Stimulated activated CD4-positive, alpha-beta T cell treated with anti-CD3 and anti-CD28 coated beads, TNF-alpha, amount 100 ng/mL, for 4 hours (primary cell): ENCODE data around the gene ATXN1.
A peak's percentile ranks its signal among the peaks of the same experiment; 100 is the strongest.

Source experiments
- DNase-seq, 3 experiments: peaks; one replicate each; pipeline ENCODE4 v3.0.0-alpha.2; 2020; ENCODE audit warnings: low read depth in 3 of 3

Gene ATXN1

DNA sequence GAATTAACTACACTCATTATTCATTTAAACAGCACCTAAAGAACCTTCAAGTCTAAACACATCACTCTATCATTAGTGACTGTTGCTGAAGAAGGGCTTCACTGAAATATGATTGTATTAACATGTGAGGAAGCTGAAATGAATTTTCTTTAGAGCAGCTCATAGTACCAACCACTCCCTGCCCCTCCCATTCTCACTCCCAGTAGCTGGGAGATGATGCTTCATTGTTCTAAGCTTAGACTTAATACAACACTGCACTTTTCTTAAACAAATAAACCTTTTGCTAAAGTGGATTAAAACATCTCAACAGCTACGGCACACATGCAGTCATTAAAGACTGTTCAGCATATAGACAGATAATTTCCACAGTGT, 63.1 kb downstream of the ATXN1 start:
- no peak for DNase-seq

DNA sequence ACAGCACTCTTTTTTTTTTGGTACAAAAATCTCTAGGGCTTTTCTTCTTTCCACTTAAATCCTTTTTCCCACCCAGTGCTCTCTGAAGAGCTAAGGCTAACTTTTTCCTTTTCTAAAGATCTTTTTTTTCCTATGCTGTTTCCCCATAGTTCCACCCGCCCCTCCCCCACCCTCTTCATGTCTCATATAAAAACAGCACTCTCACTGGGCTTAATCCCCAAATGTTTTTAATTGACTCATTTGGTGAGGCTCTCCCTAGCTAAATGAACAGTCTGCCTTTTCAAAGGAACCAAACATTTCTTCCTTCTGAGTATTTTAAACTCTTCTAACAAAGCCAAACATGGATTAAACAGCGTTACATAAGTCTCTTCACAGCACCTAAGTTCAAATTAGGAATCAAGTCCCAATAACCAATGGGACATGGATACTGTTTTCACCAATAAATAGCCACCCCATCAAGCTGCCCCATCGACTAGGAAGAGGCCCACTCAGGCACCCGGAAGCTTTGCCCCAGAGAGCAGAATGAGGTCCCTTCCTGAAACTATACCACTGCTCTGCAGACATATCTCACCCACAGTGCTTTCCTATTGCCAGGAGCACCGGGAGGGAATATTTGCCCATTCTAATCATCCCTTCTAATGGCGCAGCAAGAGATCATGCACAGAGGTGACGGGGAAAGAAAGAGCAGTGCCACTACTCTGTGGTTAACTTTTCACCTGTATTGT, 63.7 kb downstream of the ATXN1 start:
- no peak for DNase-seq

DNA sequence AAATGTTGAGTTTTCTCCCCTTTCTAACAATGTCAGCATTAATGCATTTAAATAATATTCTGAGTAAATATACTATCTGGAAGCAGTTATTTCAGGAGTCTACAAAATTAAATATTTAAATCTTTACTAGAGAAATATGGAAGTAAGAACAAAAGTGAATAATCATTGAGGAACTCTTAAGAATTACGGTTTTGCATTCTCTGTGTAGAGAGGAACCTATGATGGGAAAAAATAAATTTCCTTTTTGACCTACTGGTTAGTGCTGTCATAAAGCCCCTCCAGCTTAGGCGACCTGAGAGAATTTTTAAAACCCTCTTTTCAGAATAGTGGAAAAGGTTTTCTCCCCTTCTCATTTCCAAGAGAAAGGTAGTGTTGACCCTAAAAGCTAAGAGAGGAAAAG, 64.8 kb downstream of the ATXN1 start:
- DNase-seq = no peak

DNA sequence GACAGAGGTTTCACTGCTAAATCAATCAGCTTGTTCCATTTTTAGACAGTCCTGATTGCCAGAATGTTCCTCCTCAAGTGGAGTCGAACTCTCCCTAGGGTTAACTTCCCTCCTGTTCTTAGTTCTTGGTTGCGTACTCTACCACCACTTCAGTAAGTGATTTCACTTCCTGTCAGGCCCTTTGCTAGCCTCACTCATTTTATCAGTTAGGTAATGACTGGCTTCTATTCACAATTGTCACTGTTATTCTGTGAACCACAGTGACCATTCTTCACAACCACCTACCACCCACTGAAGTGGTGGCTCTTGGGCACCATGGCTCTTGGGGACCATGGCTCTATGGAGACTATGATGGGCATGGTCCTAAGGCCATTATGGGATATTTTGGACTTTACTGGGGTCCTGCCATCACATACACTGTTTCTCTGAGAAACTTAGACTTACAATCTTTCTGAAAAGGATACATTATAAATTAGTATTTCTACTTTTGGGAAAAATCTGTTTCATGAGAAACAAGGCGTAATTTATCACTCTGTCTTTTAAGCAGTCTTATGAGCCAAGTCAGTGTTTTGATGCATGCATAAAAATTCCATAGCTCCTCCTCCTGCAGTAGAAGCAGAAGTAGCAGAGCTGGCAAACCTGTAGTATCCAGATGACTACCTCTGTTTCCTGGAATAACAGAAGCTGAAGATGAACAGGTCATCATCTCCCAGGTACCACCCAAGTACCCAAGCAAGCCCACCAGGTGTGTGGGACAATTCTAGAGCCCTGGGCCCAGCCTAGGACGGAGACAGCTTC, 66.3 kb downstream of the ATXN1 start:
- no peak for DNase-seq

DNA sequence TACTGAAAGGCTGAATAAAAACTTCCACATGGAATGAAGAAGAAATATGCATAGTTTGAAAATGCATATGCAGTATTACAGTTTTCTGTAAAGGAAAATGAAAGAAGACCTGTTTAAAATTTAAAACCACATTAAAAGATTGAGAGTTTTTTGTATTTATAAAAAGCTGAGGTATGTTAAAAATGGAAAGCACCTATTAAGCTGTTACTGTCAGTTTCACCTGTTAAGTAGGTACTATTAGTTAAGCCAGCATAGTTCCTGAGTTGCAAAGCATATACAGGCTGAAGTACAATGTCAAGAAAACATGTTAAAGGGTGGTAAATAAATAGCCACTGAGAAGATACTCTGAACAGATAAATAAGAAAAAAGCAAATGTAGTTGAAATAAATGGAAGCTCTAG, 69.9 kb downstream of the ATXN1 start:
- no peak for DNase-seq

DNA sequence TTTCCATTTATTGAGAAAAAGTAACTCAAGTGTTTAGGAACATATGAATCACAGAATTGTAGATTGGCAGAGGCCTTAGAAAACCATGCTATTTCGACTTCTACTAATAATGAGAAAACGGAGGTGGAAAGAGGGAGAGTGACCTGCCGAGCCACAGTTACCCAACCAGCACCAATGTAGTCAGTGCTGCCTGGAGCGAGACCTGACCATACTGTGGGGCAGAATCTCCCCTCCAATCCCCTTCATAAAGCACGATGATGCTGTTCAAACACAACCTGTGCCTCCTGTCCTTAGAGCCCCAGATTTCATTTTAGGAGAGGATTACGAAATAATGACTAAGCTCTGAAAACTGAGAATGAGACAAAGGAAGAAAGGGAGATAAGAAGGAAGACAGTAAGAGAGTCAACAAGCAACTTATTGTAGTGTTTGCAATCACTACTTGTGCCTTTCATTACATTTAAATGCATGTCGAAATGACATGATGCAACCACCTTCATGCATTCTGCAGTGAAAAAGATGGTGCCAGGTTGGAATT, 70.6 kb downstream of the ATXN1 start:
- no peak for DNase-seq

DNA sequence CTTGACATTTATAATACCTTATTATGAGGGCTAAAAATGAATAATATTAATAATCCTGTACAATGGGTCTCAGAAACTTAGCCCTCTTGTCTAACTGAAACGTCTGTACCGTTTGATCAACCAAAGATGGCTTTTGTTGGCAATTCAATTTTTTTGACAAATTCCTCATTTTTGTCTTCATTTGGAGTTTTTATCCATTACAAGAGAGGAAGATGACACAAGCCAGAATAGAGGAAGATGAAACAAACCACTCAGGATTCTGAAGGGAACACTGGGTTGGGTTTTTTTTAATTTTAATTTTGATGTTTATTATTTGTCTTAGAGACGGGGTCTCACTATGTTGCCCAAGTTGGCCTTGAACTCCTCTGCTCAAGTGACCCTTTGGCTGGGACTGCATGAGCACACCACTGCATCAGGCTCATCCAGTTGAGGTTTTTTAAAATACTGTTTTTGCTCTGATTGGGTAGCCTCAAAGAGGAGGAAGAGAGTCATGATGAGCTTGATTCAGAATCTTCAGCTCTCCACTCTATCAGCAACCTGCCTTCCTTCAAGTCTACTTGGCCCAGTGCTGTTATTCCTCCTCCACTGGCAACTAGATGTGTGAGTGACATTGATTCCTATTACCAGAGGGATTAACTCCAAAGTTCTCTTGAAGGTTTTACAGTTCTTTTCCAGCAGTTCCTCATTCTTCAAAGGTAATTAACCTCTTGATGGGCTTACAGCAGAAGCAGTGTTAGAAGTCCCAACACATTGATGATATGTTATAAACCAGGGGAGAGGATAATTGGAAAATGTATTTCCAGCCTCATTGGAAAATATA, 71.3 kb downstream of the ATXN1 start:
- no peak for DNase-seq

DNA sequence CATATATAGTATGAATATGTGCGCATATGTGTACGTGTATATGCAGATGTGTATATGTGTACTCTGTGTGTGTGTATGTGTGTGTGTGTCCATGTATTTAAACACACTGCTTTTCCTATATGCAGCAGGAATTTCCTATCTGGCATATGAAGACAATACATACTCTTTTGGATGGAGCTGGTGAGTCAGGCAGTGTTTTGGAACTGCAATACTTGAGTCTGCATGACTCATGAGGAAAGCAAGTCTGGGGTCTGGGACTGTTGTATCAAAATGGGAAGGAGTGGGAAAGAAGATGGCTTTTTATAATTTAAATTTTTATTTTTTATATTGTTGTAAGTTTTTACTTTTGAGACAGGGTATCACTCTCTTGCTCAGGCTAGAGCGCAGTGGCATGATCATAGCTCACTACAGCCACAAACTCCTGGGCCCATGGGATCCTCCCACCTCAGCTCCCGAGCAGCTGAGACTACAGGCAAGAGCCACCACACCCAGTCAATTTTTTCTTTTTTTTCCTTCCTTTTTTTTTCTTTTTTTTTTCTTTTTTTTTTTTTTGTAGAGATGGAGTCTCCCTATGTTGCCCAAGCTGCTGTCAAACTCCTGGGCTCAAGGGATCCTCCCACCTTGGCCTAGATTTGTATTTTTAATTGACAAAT, 72.2 kb downstream of the ATXN1 start:
- no peak for DNase-seq

DNA sequence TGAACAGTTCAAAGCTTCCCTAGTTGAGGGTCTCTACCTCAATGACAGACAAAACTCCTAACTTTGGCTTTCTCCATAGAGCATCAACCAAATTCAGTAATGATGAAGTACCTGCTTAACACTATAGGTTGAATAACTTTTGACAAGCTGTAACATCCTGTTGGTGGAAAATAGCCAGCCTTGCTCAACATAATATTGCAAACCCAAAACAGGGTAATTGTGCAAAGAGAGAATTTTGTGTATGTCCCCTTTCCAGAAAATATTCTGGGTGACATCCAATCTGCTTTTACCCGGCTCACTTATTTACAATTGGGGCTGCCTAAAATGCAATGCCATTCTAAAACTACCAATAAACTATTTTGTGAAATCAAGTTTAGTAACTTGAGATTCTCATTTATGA, 72.8 kb downstream of the ATXN1 start:
- no peak for DNase-seq

DNA sequence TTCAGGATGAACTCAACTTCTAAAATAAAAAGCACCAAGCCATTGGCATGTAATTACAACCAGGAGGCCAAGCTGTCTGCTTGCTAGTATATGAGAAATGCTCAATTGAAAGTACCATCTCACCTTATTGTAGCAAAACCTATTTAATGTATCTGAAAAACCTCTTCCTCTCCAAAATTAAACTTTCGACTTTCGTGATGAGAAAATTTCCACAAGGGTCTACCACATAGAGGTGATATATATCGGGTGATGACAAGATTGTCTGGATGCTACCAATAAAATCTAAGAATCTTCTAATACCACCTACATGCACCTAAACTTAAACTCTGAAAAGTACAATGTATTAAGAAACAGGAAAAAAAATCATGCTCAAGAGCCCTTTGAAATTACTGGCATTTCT, 74.2 kb downstream of the ATXN1 start:
- DNase-seq = no peak

DNA sequence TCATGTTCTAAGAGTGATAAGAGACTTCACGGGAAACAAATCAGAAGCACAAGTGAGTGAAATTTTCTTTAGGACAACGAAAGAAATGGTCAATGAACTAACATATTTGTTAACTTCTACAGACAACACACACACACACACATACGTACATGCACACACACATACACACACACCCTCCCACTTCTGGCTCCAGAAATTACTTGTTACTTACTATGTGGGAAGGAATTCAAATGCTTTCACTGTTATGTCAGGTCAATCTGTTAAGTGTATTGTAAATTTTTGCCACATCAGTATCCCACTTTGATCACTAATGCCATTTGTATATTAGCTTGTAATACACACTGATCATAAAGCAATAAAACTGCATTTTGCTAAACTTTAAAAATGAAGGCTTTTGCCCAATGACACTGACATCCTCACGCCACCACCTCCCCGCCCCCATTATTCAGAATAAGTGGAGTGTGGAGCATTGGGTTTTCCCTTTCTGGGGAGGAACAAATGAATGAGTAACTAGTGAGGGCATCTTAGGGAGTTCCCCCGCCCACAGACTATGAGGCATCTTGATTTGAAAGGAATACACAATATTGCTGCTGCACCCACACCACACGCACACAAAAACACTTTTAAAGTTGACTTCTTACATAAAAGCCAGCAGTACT, 76.2 kb downstream of the ATXN1 start:
- peak; percentile 64 to 80 (median 75) for DNase-seq

DNA sequence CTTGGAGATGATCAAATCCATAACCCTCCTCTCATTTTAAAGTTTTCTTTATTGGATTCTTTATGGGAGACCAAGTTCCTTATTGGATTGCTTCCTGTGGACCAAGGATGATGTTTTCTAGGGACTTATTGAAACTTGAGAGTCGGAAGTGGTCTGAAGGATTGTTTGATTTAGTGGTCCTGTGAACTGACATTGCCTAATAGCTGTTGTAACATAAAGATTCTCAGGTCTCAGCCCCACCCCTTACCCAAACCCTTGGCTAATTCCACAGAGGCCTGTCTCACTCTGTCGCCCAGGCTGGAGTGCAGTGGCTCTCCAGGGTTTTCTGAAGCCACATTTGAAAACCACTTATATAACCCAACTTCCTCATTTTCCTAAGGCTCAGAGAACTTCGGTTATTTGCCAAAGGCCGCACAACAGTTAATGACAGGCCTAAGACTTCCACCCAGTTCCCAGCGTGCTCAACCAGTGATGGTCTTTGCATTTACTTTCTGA, 77.0 kb downstream of the ATXN1 start:
- DNase-seq = no peak

DNA sequence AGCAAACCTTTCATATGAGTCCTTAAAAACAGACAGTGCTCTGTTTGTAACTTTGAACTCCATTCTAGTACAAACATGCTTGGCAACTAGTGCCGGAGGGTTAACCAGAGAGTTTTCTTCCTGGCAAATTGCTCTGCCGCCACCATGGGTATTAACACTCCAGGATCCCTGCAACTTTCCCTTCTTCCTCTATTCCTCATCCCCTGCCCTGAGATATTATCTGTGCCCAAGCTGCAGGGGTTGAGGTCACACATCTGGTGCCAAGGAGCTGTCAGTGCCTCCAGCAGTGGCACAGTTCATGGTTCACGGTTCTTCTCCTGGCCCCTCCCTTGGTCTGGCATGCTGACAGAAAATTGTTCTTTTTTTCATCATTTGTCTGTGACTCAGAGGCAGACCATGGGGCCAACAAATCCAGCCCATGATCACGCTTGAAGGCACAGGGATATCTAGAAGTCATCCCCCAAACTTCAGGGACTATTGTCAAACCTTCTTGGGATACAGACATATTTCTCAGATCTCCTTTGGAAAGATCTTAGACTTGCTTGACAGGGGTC, 77.5 kb downstream of the ATXN1 start:
- DNase-seq = no peak

DNA sequence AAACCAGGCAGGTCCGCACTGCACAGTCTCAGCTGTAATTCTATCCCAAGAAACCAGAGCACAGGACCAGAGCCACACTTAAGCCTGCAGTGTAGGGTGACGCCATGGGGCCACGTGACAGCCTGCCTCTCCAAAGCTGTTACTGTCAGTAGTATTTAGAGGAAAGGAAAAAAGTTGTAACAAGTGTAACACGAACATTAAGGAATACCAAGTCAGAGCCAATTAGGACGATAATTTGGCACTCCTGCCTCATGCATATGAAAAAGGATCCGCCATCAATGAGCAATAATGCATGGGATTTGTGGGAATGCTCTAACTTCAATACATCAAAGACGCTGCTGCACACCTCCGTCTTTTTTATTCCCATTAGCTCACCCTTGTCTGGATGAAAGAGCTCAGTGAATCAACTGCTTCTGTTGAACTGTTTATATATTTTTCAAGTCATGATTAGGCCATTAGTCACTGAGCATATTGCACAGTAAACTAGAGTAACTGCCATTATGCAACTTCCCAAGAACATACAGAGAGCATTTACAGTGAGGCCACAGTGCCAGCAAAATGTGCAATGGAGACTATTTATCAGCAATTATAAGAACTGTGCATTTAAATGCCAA, 79.9 kb downstream of the ATXN1 start:
- DNase-seq = no peak

DNA sequence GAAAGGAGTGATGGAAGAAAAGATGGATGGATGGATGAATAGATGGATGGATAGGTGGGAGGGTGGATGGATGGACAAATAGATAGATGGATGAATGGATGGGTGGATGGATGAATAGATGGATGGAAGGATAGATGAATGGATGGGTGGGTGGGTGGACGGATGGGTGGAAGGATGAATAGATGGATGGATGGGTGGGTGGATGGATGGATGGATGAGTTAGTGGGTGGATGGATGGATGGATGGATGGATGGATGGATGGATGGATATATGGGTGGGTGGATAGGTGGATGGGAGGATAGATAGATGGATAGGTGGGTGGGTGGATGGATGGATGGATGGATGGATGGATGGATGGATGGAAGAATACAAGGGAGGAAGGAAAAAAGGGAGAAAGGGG, 82.2 kb downstream of the ATXN1 start:
- DNase-seq = no peak

DNA sequence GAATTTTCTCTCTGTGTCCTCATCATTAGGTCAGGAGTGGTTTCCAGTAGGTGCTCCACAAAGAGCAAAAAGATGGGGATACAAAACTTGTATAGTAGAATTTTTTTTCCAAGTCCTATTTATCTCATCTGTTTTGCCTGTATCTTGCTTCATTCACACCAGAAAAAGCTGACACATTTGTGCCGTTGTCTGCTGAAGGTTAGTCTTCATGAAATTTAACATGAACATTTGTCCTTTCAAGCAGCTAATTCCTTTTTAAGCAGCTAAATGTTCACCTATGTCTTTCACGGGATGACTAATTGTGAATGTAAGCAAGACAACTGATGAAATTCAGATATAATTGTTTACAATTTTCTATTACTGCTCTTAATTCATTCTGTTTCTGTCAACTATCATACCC, 83.8 kb downstream of the ATXN1 start:
- DNase-seq = no peak

DNA sequence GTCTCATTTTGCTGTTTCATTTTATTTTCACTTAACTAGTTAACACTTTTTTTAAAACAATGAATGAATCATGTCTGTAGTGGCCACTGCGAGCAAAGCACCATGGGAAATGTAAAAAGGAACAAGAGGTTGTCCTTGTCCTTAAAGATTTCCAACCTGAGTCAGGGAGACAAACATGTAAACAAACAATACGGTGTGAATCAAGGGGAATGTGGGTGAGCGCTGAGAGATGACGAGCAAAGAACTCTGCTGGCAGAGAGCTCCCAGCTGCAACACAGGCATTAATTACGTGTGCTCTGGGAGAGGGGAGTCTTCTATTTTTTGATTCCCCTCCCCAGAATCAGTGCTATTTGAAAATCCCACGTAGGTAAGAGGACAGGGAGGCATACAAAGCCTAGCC, 84.3 kb downstream of the ATXN1 start:
- no peak for DNase-seq

DNA sequence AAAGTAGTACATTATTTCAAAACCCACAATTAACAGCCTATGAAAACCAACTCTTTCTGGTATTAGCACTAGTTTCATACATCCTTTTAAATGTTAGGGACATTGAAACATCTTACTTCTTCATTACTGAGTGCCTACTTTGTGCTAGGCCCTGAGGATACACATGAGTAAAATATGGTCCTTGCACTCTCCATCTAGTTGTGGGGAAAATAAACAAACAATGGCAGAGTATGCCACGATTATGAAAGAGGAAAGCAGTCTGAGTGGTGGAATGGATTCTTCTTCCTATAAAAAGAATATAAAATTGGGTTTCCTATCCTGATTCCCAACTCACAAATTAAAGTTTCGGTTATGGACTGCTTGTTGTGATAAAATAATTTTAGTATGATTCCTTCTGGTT, 84.9 kb downstream of the ATXN1 start:
- DNase-seq = no peak

DNA sequence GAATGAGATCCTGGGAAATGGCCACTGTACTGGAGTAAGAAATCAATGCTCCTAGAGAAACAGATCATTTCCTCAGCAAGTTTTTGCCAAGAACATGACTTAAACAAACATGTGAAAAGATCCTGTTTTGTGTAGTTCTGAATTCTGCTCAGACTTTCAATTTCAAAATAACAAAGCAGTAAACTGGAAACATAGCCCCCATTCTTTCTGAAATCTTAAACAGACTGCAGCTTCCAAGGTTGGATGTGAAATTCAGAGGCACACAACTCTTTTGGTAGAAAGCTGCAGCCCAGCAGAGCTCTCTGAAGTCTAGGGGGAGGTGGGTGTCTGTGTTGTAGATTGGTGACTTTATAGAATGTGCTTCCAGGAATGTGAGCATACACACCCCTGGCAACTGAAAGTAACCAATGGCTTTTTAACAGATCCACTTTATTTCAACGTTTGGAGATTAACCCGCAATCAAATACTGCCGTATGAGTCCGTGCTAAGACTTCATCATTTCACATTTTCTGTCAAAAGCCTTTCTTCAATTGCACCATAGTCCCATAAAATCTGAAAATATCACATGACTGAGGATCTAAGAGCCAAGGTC, 86.4 kb downstream of the ATXN1 start:
- DNase-seq = no peak
